LHCN-M2 (cell line): ENCODE measurements around the gene NDEL1. TPM values are rescaled to one million over a fixed set of nuclear protein-coding genes. Genes with fewer than 3 reads are reported as not detected.

Experiments
- DNase-seq: peaks from one replicate; pipeline ENCODE4 v3.0.0-alpha.2; 2012; ENCODE audit warnings: low read depth
- total RNA-seq: library from RNA; depleted of rRNA; stranded (reverse); fragments of >200 nt; gene quantifications from 2 replicates; pipeline ENCODE4 v1.2.3, GENCODE V29; 2014

Gene NDEL1
- total RNA-seq, 1 experiment from 2014 or later: 52.4 TPM

DNA sequence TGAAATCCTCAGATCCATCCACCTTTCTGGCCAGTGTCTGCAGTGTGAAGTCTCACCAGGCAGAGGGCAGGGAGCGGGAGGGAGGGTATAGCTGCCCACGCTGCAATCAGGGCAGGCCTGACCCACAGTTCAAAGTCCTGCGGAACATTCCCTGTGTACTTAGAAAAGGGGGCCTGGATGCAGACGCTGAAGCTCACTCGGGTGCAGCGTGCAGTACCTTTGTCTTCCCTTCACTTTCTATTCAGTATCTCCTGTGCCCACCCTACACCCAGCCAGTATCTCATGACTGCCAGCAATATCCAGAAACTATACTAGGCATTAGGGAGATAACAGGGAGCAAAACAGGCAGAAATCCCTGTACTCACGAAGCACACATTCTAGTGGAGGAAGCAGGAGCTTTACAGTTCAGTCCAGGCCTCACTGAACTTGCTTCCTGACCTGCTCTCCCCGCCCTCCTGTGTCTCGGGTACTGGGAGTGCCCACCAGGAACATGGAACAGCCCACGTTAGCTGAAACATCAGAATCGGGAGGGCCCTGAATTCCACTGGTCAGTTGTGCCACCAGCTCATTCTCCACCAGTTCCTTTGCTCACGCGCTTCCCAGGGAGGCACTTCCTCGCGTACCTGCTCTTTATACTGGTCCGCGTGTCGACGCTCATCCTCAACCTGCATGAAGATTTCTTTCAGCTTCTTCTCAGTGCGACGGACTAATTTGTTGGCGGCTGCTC lies 42.2 kb downstream of the NDEL1 start:
- DNase-seq: no peak

- DNase-seq: peak; percentile 58
These were observed 43.8 kb downstream of the NDEL1 start for GRCh38 chr17:8479431-8479947.

- DNase-seq: no peak
These were observed 44.6 kb downstream of the NDEL1 start for GRCh38 chr17:8480011-8480976.

DNA sequence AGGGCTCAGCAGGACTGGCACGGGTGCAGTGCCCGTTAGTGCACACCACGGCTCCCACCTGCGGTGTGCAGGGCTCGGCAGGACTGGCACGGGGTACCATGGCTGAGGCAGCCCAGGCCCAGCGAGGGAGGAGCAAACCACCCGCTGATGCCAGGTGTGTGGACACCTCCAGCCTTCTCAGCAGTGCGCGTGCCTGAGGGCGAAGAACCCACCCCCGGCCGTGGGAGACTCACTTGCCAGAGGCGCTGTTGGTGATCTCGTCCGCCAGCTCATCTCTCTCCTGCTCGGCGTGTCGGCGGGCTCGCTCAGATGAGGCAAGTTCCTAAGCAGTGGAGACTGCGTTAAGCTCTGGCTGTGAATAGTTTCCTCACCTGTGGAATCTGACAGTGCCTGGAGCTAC lies 45.4 kb downstream of the NDEL1 start:
- no peak for DNase-seq

DNA sequence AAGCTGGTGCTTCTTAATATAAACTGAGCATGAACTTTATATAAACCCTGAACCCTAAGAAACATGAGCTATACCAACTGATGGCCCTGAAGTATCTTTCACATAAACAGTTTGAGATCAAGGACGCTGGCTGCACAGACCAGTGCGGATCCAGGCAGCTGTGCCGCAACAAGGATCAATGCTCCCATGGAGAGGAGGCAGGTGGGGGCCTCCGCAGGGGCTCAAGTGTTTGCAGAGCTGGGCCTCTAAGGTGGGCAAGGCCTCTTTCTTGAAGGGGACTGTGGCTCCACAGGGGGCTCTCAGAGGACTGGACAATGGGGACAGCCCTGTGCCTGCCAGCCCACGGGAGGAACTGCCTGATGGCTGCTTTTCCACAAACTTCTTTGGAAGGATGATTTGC lies 46.0 kb downstream of the NDEL1 start:
- no peak for DNase-seq

GRCh38 chr17:8482546-8482945 lies 46.9 kb downstream of the NDEL1 start:
- no peak for DNase-seq

DNA sequence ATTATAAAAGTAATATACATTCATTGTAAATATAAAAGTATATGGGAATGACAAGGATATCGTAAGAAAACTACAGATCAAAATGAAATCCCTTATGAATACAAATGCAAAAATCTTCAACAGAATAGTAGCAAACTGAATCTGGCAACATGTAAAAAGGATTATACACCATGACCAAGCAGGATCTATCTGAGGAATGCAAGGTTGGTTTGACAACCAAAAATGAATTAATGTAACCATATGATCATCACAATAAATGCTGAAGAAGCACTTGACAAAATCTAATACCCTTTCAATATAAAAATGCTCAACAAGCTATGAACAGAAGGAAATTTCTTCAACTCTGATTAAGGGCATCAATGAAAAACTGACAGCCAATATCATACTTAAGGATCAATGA lies 48.8 kb downstream of the NDEL1 start:
- no peak for DNase-seq

DNA sequence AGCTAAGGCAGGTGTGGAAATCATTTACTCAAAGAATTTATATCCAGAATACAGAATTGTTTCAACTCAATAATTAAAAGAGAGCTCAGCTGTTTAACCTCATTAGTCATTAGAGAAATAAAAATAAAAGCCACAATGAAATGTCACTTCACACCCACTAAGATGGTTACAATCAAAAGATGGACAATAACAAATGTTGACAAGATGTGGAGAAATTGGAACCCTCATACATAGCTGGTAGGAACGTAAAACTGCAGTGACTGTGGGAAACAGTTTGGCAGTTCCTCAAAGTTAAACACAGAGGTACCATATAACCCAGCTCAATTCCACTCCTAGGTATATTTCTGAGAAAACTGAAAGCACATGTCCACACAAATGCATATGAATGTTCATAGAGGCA lies 49.8 kb downstream of the NDEL1 start:
- DNase-seq: peak; percentile 34

DNA sequence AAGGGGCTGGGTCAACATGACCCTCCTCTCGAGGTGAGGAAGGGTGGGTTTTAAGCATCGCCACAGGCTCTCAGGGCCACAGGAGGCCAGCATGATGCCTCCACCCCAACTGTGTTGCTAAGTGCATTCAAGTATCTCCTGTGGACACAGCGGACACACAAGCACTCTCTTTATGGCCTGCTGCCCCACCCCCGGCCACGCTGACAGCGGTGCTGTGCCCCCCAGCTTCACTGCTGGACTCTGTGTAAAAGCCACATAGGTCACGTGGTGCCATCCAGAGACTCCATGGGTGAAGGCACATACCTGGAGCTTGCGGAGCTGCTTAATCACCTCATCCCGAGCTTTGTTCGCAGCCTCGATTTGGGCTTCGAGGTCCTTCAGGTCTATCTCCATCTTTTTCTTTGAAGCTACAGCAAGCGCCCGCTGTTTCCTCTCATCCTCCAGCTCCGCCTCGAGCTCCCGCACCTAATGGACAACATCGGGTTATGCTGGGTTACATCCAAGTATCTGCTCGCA lies 51.5 kb downstream of the NDEL1 start:
- DNase-seq: no peak

- DNase-seq: no peak
These were observed 52.1 kb downstream of the NDEL1 start for GRCh38 chr17:8487743-8488142.

DNA sequence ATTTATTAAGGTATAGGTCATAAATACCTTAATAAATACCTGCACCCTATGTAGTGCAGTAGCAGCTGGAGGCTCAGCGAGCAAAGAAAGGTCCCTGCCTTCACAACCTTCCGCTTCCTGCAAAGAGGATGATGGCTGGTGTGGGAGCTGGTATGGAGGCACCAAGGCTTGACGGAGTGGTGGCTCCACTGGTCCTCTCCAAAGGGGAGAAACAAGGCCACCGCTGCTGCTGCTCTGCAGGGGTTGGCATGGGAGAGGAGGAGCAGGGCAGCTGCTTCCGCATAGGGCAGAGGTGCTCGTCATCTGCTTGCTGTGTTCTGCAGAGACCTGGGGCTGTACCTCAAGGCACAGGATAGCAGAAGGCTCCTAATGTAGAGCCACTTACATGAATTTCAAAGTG lies 52.8 kb downstream of the NDEL1 start:
- DNase-seq: no peak

DNA sequence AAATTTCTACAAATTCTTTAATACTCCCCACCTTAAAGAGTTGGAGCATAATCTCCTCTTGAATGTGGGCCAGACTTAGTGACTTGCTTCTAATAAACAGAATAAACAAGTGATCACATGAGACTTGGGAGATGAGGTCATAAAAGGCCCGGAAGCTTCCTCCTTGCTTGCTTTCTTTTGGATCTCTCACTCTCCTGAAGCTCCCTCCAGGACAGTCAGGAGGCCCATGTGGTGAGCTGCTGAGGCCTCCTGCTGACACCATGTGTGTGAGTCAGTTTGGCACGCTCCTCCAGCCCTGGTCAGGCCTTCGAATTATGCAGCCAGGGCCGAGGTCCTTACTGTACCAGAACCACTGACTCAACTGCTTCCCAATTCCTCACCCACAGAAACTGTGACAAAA lies 53.2 kb downstream of the NDEL1 start:
- DNase-seq: peak; percentile 95

GRCh38 chr17:8489841-8490240 lies 54.2 kb downstream of the NDEL1 start:
- peak; percentile 68 for DNase-seq

GRCh38 chr17:8490256-8491023 lies 54.8 kb downstream of the NDEL1 start:
- DNase-seq: no peak

DNA sequence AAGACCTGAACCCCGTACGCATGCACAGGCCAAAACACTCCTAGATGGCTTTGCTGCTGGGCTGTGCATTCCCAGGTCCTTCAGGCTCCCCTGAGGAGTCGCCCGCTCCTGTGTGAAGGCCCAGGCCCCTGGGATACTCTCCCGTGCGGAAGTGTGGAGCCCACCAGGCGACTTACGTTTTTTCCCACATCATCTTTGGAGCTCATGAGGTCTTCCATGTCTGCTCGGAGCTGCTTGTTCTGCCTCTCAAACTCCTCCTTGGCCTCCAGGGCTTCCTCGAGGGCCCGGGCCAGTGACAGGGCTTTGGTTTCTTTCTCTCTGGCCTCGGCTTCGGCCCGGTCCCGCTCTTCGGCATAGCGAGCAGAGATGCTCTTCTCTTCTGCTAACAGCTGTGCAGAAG lies 56.4 kb downstream of the NDEL1 start:
- DNase-seq: no peak

DNA sequence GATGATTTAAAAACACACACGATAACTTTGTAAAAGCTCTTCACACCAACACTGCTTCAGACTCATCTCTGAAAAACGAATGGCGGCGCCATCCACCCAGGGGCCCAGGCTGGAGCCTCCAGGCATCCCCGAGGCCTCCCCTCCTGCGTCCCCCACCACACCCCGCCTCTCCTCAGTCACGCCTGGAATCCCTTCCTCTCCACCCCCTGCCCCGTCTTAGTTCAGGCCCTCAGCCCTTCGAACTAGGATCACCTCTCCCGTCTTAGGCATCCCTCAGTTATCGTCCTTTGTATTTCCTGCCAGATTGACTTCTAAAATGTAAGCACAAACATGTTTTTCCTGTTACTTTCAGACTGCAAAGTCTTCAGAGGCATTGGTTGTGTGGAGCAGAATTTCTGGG lies 58.3 kb downstream of the NDEL1 start:
- no peak for DNase-seq

- DNase-seq: no peak
These were observed 58.9 kb downstream of the NDEL1 start for GRCh38 chr17:8494506-8495111.

- DNase-seq: no peak
These were observed 60.4 kb downstream of the NDEL1 start for GRCh38 chr17:8496081-8496480.

- no peak for DNase-seq
These were observed 63.5 kb downstream of the NDEL1 start for GRCh38 chr17:8499171-8499570.

DNA sequence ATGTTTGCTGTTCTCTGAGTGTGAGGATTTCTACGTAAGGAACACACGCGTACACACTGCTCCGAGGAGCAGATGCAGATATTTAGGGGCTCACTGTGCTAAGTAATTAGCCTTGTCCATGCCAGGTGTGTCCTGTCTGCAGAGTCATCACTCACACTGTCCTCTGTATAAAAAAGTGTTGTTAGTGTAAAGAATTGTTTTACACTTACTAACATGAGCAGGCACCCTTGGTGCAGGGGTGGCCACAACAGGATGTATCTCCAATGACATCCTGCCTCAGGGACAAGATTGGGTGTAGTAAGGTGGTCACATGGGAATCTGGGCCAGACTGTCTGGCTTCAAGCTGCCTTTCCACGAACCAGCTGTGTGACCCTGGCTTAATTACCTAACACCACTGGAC lies 63.9 kb downstream of the NDEL1 start:
- no peak for DNase-seq

DNA sequence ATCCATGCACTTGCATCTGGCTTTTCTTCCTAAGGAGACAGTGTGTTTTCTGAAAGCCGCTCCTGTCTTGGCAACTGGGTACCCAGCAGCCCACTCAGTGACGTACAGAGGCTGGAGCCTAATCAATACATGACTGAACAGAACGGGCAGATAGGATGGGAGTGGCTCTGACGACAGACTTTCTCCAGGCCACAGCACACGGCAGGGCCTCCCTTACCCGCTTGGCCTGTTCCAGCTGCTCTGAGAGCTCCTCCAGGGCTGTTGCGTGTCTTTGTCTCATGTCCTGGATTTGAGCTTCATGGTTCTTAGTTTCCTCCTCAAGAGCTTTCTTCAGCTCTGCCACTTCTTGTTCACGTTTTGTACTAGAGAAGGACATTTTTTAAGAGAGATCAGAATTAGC lies 64.9 kb downstream of the NDEL1 start:
- no peak for DNase-seq
